SIG-M5 (cell line): ENCODE data around the gene KCNQ1.

Source experiments
- DNase-seq: peaks from one replicate; lab custom pipeline; 2025; lab: John Stamatoyannopoulos, UW

KCNQ1 gene

GRCh38 chr11:2444821-2445745 lies at the start of gene KCNQ1:
Gene KCNQ1 (plus strand): TSS chr11:2445008. CDS start chr11:2445099, 91 bp downstream.
- DNase-seq: no peak

DNA sequence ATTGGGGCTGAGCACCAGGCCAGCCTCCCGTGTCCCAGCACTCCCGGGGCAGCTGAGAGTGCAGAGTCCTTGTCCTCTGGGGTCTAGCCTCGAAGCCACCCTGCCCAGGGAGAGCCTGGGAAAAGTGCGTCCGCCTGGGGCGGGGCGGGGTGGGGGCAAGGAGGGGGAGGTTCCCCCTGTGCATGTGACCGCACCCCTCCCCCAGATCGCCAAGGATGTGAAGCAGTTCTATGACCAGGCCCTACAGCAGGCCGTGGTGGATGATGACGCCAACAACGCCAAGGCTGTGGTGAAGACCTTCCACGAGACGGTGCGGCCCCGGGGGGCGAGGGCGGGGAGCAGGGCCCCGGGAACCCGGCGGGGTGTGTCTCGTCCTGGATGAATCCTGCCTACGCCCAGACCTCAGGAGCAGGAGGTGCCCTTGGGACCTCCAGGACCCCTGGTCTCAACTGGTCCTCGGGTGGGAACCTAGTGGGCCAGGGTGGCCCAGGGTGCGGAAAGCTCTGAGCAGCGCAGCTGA lies 49.5 kb upstream of the KCNQ1 start:
- DNase-seq: no peak

DNA sequence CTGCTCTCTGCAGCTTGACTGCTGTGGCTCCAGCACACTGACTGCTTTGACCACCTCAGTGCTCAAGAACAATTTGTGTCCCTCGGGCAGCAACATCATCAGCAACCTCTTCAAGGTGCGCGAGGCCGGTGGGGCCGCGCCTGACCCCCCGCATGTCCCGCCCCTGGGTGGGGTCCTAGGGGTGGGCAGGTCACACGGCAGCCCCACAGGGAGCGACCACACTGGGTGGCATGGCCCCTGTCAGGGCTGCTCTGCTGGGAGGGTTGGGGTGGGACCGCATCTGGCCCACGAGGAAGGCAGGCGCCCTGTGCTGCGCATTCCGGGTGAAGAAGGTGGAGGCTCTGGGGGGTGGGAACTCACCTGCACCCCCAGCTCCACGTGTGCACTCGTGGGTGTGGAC lies 49.0 kb upstream of the KCNQ1 start:
- no peak for DNase-seq

DNA sequence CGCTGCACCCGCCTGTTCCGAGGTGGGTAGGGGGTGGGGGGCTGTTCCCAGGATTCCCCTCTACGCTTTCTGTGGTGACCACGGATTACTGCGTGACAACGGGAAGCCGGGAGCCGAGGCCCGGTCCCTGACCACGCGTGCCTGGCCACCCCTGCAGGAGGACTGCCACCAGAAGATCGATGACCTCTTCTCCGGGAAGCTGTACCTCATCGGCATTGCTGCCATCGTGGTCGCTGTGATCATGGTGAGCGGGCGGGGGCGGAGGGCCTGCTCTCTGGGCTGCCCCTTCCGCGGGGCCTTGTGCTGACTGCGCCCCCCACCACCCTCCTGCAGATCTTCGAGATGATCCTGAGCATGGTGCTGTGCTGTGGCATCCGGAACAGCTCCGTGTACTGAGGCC lies 48.3 kb upstream of the KCNQ1 start:
- no peak for DNase-seq

DNA sequence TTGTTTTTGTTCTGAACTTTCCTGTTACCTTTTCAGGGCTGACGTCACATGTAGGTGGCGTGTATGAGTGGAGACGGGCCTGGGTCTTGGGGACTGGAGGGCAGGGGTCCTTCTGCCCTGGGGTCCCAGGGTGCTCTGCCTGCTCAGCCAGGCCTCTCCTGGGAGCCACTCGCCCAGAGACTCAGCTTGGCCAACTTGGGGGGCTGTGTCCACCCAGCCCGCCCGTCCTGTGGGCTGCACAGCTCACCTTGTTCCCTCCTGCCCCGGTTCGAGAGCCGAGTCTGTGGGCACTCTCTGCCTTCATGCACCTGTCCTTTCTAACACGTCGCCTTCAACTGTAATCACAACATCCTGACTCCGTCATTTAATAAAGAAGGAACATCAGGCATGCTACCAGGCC lies 47.8 kb upstream of the KCNQ1 start:
- no peak for DNase-seq

- no peak for DNase-seq
These were observed 46.0 kb upstream of the KCNQ1 start for GRCh38 chr11:2398664-2399355.

DNA sequence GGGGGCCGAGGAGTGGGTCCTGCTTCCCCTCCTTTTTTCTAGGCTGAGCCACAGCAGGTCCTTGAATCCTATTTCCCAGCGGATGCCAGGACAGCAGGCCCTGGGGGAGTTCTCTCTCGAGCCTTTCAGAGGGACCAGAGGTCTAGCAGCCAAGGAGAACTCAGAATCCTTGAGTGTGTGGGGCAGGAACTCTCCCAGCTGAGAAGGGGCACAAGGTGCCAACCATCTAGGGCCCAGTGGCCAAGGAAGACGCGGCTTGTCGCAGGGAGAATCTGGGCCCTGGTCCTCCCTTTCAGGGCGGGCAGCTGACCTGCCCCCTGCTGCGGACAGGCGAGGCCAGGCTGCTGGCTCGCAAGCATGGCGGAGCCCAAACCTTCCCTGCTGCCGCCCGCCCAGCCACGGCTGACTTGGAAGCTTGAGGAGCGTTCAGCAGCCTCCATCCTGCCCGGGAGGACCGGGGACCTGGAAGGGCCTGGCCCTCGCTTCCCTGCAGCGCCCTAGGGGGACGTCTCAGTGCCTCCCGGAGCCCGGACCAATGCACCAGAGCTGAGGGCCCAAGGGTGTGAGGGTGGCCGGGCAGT lies 45.2 kb upstream of the KCNQ1 start:
- DNase-seq: no peak

- DNase-seq: peak; percentile 95
These were observed 44.6 kb upstream of the KCNQ1 start, which contains the start of gene TSSC4 for GRCh38 chr11:2400069-2400761. Gene TSSC4 (plus strand): TSS chr11:2400750. CDS start chr11:2402634, 1,884 bp downstream.

- DNase-seq: no peak
These were observed 43.9 kb upstream of the KCNQ1 start for GRCh38 chr11:2400762-2401435.

- no peak for DNase-seq
These were observed 43.3 kb upstream of the KCNQ1 start for GRCh38 chr11:2401436-2401984.

DNA sequence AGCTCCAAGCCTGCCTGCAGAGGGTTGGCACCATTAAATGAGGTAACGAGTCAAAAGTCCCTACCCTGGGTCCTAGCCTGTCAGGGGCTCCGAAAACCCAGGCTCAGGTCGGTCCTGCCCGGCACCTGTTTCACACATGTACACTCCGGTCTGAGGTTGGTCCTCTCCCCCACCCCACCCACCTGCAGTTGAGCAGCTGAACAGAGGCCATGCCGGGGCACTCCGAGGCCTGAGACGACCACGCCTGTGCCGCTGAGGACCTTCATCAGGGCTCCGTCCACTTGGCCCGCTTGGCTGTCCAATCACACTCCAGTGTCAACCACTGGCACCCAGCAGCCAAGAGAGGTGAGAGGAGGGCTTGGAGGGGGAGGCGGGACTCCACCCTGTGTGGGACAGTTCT lies 42.7 kb upstream of the KCNQ1 start:
- no peak for DNase-seq

DNA sequence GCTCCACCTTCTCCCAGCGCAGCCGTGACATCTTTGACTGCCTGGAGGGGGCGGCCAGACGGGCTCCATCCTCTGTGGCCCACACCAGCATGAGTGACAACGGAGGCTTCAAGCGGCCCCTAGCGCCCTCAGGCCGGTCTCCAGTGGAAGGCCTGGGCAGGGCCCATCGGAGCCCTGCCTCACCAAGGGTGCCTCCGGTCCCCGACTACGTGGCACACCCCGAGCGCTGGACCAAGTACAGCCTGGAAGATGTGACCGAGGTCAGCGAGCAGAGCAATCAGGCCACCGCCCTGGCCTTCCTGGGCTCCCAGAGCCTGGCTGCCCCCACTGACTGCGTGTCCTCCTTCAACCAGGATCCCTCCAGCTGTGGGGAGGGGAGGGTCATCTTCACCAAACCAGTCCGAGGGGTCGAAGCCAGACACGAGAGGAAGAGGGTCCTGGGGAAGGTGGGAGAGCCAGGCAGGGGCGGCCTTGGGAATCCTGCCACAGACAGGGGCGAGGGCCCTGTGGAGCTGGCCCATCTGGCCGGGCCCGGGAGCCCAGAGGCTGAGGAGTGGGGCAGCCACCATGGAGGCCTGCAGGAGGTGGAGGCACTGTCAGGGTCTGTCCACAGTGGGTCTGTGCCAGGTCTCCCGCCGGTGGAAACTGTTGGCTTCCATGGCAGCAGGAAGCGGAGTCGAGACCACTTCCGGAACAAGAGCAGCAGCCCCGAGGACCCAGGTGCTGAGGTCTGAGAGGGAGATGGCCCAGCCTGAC lies 41.7 kb upstream of the KCNQ1 start:
- DNase-seq: no peak

- DNase-seq: no peak
These were observed 40.0 kb upstream of the KCNQ1 start for GRCh38 chr11:2404735-2405196.

GRCh38 chr11:2406451-2406850 lies 38.4 kb upstream of the KCNQ1 start:
- no peak for DNase-seq

DNA sequence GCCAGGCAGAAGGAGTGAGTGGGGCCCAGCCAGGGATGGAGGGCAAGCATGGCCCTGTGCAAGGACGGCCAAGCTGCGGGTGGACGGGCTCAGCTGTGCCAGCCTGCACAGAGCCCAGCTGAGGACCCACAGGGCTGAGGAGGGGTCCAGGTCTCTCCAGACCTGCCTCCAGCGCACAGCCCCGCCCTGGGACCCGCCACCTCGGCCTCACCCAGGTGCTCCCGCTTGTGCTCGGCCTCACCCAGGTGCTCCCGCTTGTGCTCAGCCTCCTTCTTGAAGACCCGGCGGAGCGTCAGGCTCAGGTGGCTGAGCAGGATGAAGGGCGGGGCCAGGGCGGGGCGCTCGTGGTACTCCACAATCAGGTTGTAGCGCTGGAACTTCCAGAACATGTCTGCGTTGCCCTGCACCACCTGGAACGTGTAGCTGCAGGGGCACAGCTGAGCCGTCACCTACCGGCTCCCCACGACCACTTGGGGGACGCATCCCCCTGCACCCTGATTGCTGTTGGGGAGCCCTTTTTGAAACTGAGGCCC lies 37.9 kb upstream of the KCNQ1 start:
- DNase-seq: no peak

DNA sequence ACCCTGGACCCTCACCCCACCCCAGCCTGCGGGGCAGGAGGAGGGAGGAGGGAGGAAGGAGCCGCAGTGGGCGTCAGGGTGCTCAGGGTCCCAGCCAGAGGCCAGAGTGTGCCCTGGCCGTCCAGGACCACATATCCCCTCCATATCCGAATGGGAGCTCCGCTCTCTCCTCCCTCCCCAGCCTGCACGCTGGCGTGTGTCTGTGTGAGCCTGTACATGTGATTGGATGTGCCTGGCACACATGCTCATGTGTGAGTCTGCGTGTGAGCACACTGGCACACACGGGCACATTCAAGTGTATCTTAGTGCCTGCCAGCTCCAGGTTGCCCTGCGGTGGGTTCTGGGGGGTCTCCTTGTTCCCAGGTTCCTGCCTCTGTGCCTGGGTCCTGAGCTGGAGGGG lies 36.1 kb upstream of the KCNQ1 start:
- no peak for DNase-seq

- no peak for DNase-seq
These were observed 35.7 kb upstream of the KCNQ1 start for GRCh38 chr11:2409126-2409525.

- no peak for DNase-seq
These were observed 35.0 kb upstream of the KCNQ1 start for GRCh38 chr11:2409611-2410468.

GRCh38 chr11:2410616-2411015 lies 34.2 kb upstream of the KCNQ1 start:
- DNase-seq: no peak
